Thymus (tissue), 11 donors: Measurements from ENCODE around the gene EPHA4. TPM values are rescaled to one million over a fixed set of nuclear protein-coding genes. Genes with fewer than 3 reads are reported as not detected.
"Not testable (repeated sequence)": the region's sequence is repeated elsewhere in the genome, so short reads cannot be mapped to it uniquely, and the experiment has no call there.

Experiments used
- DNase-seq, 9 donors: peaks; one replicate each; pipeline ENCODE4 v3.0.0-alpha.2; 2013; ENCODE audit warnings: low spot score in 9 of 9, low read depth in 6 of 9, missing footprints in 1 of 9
- H3K27ac ChIP-seq, 2 donors: one replicate each; pipeline ENCODE4 v1.5.1; 2013; ENCODE audit warnings: control low read depth in 1 of 2, low read depth in 1 of 2, low read length in 1 of 2, mild to moderate bottlenecking in 1 of 2, moderate library complexity in 1 of 2
- H3K27me3 ChIP-seq, 2 donors: one replicate each; pipeline ENCODE4 v1.5.1; 2013; ENCODE audit warnings: low read length in 1 of 2; ENCODE audit not compliant: control insufficient read depth in 2 of 2, insufficient read depth in 1 of 2
- H3K36me3 ChIP-seq, 2 donors: one replicate each; pipeline ENCODE4 v1.5.1; 2013; ENCODE audit warnings: low read length in 1 of 2, mild to moderate bottlenecking in 1 of 2, moderate library complexity in 1 of 2; ENCODE audit not compliant: control insufficient read depth in 2 of 2, insufficient read depth in 2 of 2
- H3K4me1 ChIP-seq, 2 donors: one replicate each; pipeline ENCODE4 v1.5.1; 2013; ENCODE audit warnings: low read length in 2 of 2; ENCODE audit not compliant: control insufficient read depth in 2 of 2, insufficient read depth in 2 of 2
- H3K4me3 ChIP-seq, 2 donors: one replicate each; pipeline ENCODE4 v1.5.1; 2013; ENCODE audit warnings: low read length in 2 of 2, control low read depth in 1 of 2, mild to moderate bottlenecking in 1 of 2
- H3K9me3 ChIP-seq, 2 donors: one replicate each; pipeline ENCODE4 v1.5.1; 2013; ENCODE audit warnings: low read length in 1 of 2, mild to moderate bottlenecking in 1 of 2; ENCODE audit not compliant: control insufficient read depth in 2 of 2, insufficient read depth in 1 of 2
- WGBS: extraction: QIAGEN DNeasy Blood & Tissue Kit; methylation state at CpG from one replicate; pipeline ENCODE4 v1.1.7; 2013; 5-methylcytosine and 5-hydroxymethylcytosine counted together
- polyA plus RNA-seq: library from polyadenylated mRNA; stranded (reverse); fragments of 200-250 nt; gene quantifications from one replicate; pipeline ENCODE4 v1.2.3, GENCODE V29; 2013
- total RNA-seq: library from RNA; stranded (reverse); fragments of 120-200 nt; gene quantifications from one replicate; pipeline ENCODE4 v1.2.4, GENCODE V29; 2013
- donor health status: healthy.

The EPHA4 gene
- total and polyA plus RNA-seq, 2 donors, result 7.8 to 9.0 TPM

- H3K27me3 ChIP-seq, H3K9me3 ChIP-seq, DNase-seq, H3K4me3 ChIP-seq, H3K27ac ChIP-seq, H3K36me3 ChIP-seq, H3K4me1 ChIP-seq: not testable (repeated sequence)
- 73% methylated on average over 5 of the region's 5 CpGs for WGBS
These were observed 60.8 kb downstream of the EPHA4 start for GRCh38 chr2:221511325-221511724.

DNA sequence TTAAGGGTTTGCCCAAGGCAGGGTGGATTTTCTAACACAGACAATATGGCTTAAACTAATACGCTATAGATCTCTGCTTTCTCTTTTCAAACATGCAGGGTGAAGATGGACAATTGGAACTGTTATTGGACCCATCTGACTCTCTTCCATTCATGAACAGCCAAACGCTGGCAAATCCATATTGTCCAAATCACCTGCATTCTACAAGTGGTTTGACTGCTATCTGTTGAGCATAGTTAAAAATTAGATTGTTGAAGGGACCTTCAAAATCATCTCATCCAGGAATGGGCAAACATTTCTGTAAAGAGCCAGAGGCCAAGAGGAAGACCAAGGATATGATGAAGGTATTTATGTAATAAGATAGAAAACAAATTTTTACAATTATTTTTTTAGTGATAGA lies 65.6 kb downstream of the EPHA4 start:
- 99% methylated on average over 2 of the region's 2 CpGs for WGBS
- H3K4me1 ChIP-seq, result no peaks in the 10 kb centered on the region
- H3K27ac ChIP-seq, result no peak overlapping the region
- no peak overlapping the region for H3K4me3 ChIP-seq
- no peaks in the 10 kb centered on the region for H3K36me3 ChIP-seq
- no peak for DNase-seq
- no peaks in the 10 kb centered on the region for H3K9me3 ChIP-seq
- no peaks in the 10 kb centered on the region for H3K27me3 ChIP-seq

DNA sequence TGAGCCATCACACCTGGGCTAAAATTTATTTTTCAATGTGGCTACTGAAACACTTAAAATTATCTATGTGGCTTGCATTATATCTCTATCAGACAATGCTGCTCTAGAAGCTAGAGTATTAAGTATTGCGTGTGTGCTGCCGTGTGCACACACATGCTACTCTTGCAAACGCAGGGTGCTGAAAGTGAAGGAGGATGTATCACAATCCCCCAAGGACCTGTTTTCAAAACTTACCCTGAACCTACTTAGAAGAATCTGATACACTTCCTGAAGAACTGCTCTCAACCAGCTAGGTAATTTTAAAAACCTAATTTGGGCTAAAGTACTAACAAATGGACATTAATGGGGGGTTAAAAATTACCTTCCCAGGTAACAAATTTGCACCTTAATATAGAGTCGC lies 66.5 kb downstream of the EPHA4 start:
- 97% methylated on average over 4 of the region's 4 CpGs for WGBS

DNA sequence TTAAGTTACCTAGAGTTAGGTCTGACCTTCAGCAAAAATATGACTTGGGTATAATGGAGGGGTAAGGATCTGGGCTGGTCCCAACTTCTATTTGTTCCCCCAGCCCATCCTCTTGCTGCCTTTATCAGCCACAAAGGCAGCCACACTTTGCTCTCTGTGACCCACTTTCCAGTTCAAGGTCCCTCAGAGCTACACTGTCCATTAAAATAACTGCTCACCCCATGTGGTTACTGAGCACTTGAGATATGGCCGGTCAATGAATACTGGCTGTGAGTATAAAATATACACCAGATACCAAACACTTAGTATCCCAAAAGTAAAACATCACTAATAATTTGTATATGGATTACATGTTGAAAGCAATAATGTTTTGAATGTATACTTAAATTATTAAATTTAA lies 67.2 kb downstream of the EPHA4 start:
- 99% methylated on average over 1 of the region's 1 CpG for WGBS
- DNase-seq, result no peak
- Histone ChIP-seq H3K27me3 (no peaks in the 10 kb centered on the region), H3K9me3 (no peaks in the 10 kb centered on the region), H3K36me3 (no peaks in the 10 kb centered on the region), H3K4me1 (peaks cover 0 to 9% of the 10 kb centered on the region in 2 donors), H3K4me3 (no peak overlapping the region), H3K27ac (no peak overlapping the region)

More for the DNA sequence above, 66.5 kb downstream of the EPHA4 start:
- Histone ChIP-seq H3K27me3 (no peaks in the 10 kb centered on the region), H3K4me1 (peaks cover 0 to 6% of the 10 kb centered on the region in 2 donors), H3K36me3 (no peaks in the 10 kb centered on the region), H3K9me3 (no peaks in the 10 kb centered on the region), H3K27ac (no peak overlapping the region), H3K4me3 (no peak overlapping the region)
- DNase-seq, result no peak

DNA sequence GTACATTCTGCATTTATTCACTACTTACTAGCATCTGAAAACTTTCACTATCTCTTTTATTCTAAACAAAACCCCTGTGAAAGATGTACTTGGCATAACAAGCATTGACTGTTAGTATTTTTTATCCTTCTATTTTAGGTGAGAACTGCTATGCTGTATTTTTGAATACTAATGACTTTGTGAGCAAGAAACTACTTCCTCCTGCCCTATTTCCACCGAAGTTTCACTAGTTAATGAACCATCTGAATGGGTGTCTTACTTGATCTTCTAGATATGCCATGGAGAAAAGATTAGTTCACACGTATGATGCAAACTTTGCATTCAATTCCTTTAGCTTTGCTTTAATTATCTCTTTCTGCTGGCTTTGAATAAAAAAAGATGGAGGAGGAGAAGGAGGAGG lies 68.1 kb downstream of the EPHA4 start:
- Histone ChIP-seq H3K4me3 (no peak overlapping the region), H3K27ac (no peak overlapping the region), H3K4me1 (peaks cover 0 to 9% of the 10 kb centered on the region in 2 donors), H3K36me3 (no peaks in the 10 kb centered on the region), H3K9me3 (no peaks in the 10 kb centered on the region), H3K27me3 (no peaks in the 10 kb centered on the region)
- DNase-seq, result no peak
- WGBS, result 23% methylated on average over 2 of the region's 2 CpGs

GRCh38 chr2:221502270-221503010 lies 69.7 kb downstream of the EPHA4 start:
- H3K4me3 ChIP-seq, result no peak overlapping the region
- no peaks in the 10 kb centered on the region for H3K27me3 ChIP-seq
- no peak overlapping the region for H3K27ac ChIP-seq
- H3K4me1 ChIP-seq, result peaks cover 0 to 9% of the 10 kb centered on the region in 2 donors
- H3K36me3 ChIP-seq, result no peaks in the 10 kb centered on the region
- WGBS, result 96% methylated on average over 8 of the region's 8 CpGs
- no peaks in the 10 kb centered on the region for H3K9me3 ChIP-seq
- DNase-seq, result no peak

GRCh38 chr2:221501883-221502269 lies 70.2 kb downstream of the EPHA4 start:
- Histone ChIP-seq H3K9me3 (no peaks in the 10 kb centered on the region), H3K36me3 (no peaks in the 10 kb centered on the region), H3K27ac (no peak overlapping the region), H3K27me3 (no peaks in the 10 kb centered on the region), H3K4me1 (peaks cover 0 to 9% of the 10 kb centered on the region in 2 donors), H3K4me3 (no peak overlapping the region)
- no peak for DNase-seq
- WGBS, result 81% methylated on average over 4 of the region's 4 CpGs

DNA sequence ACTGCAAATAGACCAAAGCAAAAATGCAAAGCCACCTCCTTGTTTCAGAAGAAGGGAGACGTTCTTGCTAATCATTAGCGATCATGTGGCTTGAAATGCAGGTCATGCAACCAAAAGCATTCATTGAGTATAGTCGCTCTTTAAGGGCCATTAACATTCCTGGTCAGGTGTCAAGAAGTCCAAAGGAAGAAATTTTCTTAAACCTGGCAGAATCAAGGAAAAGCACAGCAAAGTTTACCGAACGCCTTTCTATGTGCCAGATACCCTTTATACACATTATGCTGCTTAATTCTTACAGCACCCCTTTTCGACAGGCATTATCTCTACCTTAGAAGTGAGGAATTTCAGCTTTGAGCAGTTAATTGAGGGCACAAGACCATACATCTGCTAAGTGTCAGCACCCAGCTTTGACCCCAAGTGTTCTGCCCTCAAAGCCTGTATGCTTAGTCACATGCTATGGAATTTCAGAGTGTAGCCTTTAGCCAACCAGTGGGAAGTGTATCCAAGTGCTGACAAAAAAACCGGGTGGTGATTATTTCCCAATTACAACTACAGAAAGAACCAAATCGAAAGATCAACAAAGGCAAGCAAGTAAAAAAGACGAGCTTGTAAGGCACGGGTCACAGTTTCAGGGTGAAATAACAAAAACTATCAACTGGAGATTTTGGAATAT lies 70.8 kb downstream of the EPHA4 start:
- Histone ChIP-seq H3K4me1 (peaks cover 0 to 9% of the 10 kb centered on the region in 2 donors), H3K9me3 (no peaks in the 10 kb centered on the region), H3K4me3 (no peak overlapping the region), H3K36me3 (no peaks in the 10 kb centered on the region), H3K27me3 (no peaks in the 10 kb centered on the region), H3K27ac (peak overlapping the region in 1 of 2 donors; percentile 27)
- DNase-seq, result no peak
- 92% methylated on average over 10 of the region's 10 CpGs for WGBS

DNA sequence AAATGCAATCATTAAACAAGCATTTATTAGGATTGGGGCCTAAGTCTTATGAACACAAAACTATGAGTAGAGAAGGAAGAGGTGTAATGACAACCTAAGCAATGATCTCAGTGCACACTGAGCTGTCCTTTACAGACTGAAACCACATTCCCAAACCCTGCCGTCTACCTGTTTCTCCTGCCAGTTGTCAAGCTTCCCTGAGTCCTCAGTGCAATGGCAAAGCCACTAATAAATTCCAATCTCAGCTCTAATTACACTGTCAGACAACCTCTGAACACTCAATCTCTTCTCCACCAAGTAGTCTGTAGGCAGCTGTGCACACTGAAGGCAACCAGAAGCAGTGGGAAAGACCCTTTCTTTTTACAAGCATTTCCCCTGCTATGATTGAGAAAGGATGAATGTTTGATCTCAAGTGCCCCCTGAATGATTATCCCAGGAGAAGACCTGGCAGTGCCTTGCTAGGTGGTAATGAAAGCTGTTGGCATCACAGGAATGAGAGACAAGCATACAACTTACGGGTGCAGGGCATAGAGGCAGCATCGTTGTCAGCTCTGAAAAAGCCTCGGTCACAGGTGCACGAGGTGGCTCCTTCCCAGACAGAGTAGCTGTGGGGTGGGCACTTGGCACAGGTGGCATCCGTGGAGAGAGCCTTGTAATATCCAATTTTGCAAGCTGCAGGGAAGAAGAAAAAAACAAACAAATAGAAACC lies 71.4 kb downstream of the EPHA4 start:
- Histone ChIP-seq H3K27ac (peak overlapping the region in 1 of 2 donors; percentile 27), H3K4me1 (peaks cover 0 to 9% of the 10 kb centered on the region in 2 donors), H3K27me3 (no peaks in the 10 kb centered on the region), H3K9me3 (no peaks in the 10 kb centered on the region), H3K4me3 (no peak overlapping the region), H3K36me3 (no peaks in the 10 kb centered on the region)
- 59% methylated on average over 6 of the region's 6 CpGs for WGBS
- DNase-seq, result peak in 1 of 9 donors; percentile 47
